HepG2 (cell line): ENCODE results near the gene OTOP3. TPM values are rescaled to one million over a fixed set of nuclear protein-coding genes. Genes with fewer than 3 reads are reported as not detected.

Experiments used
- POGZ ChIP-seq: sonication (generic); formaldehyde crosslinking; IDR thresholded peaks from 2 replicates; pipeline ENCODE4 v1.4.0; 2020; ENCODE audit warnings: mild to moderate bottlenecking, missing genetic modification reagents
- PTBP1 ChIP-seq: fragments of 200-400 bp; formaldehyde crosslinking; IDR thresholded peaks from 2 replicates; pipeline ENCODE4 v1.6.1; 2018; ENCODE audit warnings: low read length, low read depth; ENCODE audit not compliant: poor library complexity, severe bottlenecking
- SALL2 ChIP-seq: sonication (generic); formaldehyde crosslinking; IDR thresholded peaks from 2 replicates; pipeline ENCODE4 v1.8.1; 2023; ENCODE audit warnings: mild to moderate bottlenecking, missing genetic modification reagents, inconsistent platforms
- THAP11 ChIP-seq: IDR thresholded peaks from 2 replicates; pipeline ENCODE4 v1.6.1; 2016; ENCODE audit warnings: missing biosample characterization, missing genetic modification reagents
- ZNF10 ChIP-seq: sonication (generic); formaldehyde crosslinking; IDR thresholded peaks from 2 replicates; pipeline ENCODE4 v1.4.0; 2020; ENCODE audit warnings: mild to moderate bottlenecking, low read depth, missing genetic modification reagents, borderline replicate concordance
- ZNF30 ChIP-seq: sonication (generic); formaldehyde crosslinking; IDR thresholded peaks from 2 replicates; pipeline ENCODE4 v1.5.0; 2020; ENCODE audit warnings: mild to moderate bottlenecking, missing genetic modification reagents
- ZNF496 ChIP-seq: sonication (generic); formaldehyde crosslinking; IDR thresholded peaks from 2 replicates; pipeline ENCODE4 v1.8.1; 2023; ENCODE audit warnings: mild to moderate bottlenecking, moderate library complexity, missing genetic modification reagents; ENCODE audit not compliant: insufficient replicate concordance
- ZNF570 ChIP-seq: sonication (generic); formaldehyde crosslinking; IDR thresholded peaks from 2 replicates; pipeline ENCODE4 v1.4.0; 2020; ENCODE audit warnings: mild to moderate bottlenecking, missing genetic modification reagents, borderline replicate concordance
- ZNF841 ChIP-seq: sonication (generic); formaldehyde crosslinking; IDR thresholded peaks from 2 replicates; pipeline ENCODE4 v1.8.1; 2023; ENCODE audit warnings: missing genetic modification reagents, borderline replicate concordance
- ZNF879 ChIP-seq: sonication (generic); formaldehyde crosslinking; IDR thresholded peaks from 2 replicates; pipeline ENCODE4 v1.8.1; 2023; ENCODE audit warnings: missing genetic modification reagents
- polyA plus RNA-seq, 8 experiments: library from polyadenylated mRNA; depleted of rRNA in 3 of 8; stranded (reverse) in 7 of 8; unstranded in 1 of 8; fragments of >200 nt; fragmentation: Illumina TruSeq in 4 of 8; extraction: Trizol in 4 of 8; gene quantifications; 2 replicates each; pipeline versions ENCODE4 v1.2.1 to v1.2.3, GENCODE V29; 2011 to 2016; ENCODE audit warnings: low read depth in 4 of 8, missing spikeins in 1 of 8, mixed read lengths in 1 of 8; ENCODE audit not compliant: insufficient read depth in 1 of 8
- total RNA-seq, 5 experiments: library from RNA; depleted of rRNA; stranded (reverse); fragments of >200 nt; fragmentation: Illumina TruSeq; extraction: Trizol; gene quantifications; 2 replicates each; pipeline ENCODE4 v1.2.3, GENCODE V29; 2016; ENCODE audit warnings: low read depth in 1 of 5
- TF ChIP-seq, protein P1 (sequence below): IDR thresholded peaks from 2 replicates; pipeline ENCODE4 v1.4.0; 2020; ENCODE audit warnings: mild to moderate bottlenecking, missing genetic modification reagents
- TF ChIP-seq, protein P2 (sequence below): sonication (generic); formaldehyde crosslinking; IDR thresholded peaks from 2 replicates; pipeline ENCODE4 v1.4.0; 2020; ENCODE audit warnings: missing genetic modification reagents
- TF ChIP-seq, protein P3 (sequence below): sonication (generic); formaldehyde crosslinking; IDR thresholded peaks from 2 replicates; pipeline ENCODE4 v1.5.0; 2020; ENCODE audit warnings: mild to moderate bottlenecking, missing genetic modification reagents, borderline replicate concordance
- TF ChIP-seq, protein P4 (sequence below), 2 experiments: sonication (generic) in 1 of 2; formaldehyde crosslinking in 1 of 2; IDR thresholded peaks; 2 replicates each; pipeline versions ENCODE4 v1.4.0 to v1.6.1; 2016 to 2020; ENCODE audit warnings: borderline replicate concordance in 1 of 2, low read depth in 1 of 2, mild to moderate bottlenecking in 1 of 2, missing genetic modification reagents in 1 of 2
- TF ChIP-seq, protein P5 (sequence below): sonication (generic); formaldehyde crosslinking; IDR thresholded peaks from 2 replicates; pipeline ENCODE4 v1.5.0; 2020; ENCODE audit warnings: missing genetic modification reagents

OTOP3 gene
- total and polyA plus RNA-seq, 2 of the 13 experiments (the other 11 are each of a cell fraction or from before 2014, with no cell fraction given): not detected

DNA sequence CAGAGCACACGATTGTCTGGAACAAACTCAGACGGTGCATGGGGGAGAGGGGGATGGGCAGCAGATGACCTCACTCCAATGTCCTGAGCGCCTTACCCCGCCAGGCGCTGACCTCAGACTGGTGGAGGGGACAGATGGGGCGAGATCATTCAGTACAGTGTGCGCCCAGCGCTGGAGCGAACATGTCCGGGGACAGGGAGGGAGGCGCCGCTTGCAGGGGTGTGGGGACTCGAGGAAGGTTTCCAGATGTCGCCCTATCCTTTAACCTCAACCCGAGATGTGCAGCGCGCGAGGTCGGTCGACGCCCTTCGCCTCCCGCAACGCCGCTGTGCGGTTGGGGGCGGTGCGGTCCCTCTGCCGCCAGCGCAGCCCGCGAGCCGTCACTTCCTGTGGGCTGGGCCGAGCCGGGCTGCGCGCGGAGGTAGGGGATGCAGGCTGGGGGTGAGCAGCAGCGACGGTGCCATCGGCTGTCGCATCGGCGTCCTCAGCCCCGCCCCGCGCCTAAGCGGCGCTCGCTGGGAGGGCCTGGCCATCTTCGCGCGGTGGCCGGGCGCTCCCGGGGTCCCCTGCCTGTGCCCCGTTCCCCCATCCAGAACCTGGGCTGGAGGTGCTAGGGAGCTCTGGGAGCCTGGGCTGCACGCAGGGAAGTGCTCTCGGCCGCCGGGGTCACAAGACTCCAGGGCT lies 46.4 kb downstream of the OTOP3 start (continued):
- TF ChIP-seq, protein P1, sequence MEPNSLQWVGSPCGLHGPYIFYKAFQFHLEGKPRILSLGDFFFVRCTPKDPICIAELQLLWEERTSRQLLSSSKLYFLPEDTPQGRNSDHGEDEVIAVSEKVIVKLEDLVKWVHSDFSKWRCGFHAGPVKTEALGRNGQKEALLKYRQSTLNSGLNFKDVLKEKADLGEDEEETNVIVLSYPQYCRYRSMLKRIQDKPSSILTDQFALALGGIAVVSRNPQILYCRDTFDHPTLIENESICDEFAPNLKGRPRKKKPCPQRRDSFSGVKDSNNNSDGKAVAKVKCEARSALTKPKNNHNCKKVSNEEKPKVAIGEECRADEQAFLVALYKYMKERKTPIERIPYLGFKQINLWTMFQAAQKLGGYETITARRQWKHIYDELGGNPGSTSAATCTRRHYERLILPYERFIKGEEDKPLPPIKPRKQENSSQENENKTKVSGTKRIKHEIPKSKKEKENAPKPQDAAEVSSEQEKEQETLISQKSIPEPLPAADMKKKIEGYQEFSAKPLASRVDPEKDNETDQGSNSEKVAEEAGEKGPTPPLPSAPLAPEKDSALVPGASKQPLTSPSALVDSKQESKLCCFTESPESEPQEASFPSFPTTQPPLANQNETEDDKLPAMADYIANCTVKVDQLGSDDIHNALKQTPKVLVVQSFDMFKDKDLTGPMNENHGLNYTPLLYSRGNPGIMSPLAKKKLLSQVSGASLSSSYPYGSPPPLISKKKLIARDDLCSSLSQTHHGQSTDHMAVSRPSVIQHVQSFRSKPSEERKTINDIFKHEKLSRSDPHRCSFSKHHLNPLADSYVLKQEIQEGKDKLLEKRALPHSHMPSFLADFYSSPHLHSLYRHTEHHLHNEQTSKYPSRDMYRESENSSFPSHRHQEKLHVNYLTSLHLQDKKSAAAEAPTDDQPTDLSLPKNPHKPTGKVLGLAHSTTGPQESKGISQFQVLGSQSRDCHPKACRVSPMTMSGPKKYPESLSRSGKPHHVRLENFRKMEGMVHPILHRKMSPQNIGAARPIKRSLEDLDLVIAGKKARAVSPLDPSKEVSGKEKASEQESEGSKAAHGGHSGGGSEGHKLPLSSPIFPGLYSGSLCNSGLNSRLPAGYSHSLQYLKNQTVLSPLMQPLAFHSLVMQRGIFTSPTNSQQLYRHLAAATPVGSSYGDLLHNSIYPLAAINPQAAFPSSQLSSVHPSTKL (CRISPR knock-in tag): peak; percentile 72
- TF ChIP-seq ZNF570 (CRISPR knock-in tag): no peak; the same call in 1 of the 2 replicates
- TF ChIP-seq ZNF496 (CRISPR knock-in tag): no peak
- TF ChIP-seq POGZ (CRISPR knock-in tag): peak; percentile 79; the same call in 1 of the 2 replicates
- peak; percentile 87; the same call in 1 of the 2 replicates for TF ChIP-seq ZNF879 (CRISPR knock-in tag)
- 0 out of 2 replicates have a peak, but pooled peaks have one; percentile 72 for TF ChIP-seq ZNF30 (CRISPR knock-in tag)
- TF ChIP-seq, protein P2, sequence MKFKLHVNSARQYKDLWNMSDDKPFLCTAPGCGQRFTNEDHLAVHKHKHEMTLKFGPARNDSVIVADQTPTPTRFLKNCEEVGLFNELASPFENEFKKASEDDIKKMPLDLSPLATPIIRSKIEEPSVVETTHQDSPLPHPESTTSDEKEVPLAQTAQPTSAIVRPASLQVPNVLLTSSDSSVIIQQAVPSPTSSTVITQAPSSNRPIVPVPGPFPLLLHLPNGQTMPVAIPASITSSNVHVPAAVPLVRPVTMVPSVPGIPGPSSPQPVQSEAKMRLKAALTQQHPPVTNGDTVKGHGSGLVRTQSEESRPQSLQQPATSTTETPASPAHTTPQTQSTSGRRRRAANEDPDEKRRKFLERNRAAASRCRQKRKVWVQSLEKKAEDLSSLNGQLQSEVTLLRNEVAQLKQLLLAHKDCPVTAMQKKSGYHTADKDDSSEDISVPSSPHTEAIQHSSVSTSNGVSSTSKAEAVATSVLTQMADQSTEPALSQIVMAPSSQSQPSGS (CRISPR knock-in tag): peak; percentile 57; the same call in 1 of the 2 replicates
- no peak for TF ChIP-seq ZNF841 (CRISPR knock-in tag)
- peak; percentile 92 for TF ChIP-seq SALL2 (CRISPR knock-in tag)
- TF ChIP-seq, protein P3, sequence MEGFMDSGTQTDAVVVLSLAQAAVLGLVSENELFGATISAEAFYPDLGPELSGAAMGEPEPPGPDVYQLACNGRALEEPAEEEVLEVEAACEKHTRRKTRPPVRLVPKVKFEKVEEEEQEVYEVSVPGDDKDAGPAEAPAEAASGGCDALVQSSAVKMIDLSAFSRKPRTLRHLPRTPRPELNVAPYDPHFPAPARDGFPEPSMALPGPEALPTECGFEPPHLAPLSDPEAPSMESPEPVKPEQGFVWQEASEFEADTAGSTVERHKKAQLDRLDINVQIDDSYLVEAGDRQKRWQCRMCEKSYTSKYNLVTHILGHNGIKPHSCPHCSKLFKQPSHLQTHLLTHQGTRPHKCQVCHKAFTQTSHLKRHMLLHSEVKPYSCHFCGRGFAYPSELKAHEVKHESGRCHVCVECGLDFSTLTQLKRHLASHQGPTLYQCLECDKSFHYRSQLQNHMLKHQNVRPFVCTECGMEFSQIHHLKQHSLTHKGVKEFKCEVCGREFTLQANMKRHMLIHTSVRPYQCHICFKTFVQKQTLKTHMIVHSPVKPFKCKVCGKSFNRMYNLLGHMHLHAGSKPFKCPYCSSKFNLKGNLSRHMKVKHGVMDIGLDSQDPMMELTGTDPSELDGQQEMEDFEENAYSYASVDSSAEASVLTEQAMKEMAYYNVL (CRISPR knock-in tag): peak; percentile 82
- peak; percentile 84 for TF ChIP-seq THAP11
- TF ChIP-seq ZNF10: no peak
- TF ChIP-seq, protein P4, sequence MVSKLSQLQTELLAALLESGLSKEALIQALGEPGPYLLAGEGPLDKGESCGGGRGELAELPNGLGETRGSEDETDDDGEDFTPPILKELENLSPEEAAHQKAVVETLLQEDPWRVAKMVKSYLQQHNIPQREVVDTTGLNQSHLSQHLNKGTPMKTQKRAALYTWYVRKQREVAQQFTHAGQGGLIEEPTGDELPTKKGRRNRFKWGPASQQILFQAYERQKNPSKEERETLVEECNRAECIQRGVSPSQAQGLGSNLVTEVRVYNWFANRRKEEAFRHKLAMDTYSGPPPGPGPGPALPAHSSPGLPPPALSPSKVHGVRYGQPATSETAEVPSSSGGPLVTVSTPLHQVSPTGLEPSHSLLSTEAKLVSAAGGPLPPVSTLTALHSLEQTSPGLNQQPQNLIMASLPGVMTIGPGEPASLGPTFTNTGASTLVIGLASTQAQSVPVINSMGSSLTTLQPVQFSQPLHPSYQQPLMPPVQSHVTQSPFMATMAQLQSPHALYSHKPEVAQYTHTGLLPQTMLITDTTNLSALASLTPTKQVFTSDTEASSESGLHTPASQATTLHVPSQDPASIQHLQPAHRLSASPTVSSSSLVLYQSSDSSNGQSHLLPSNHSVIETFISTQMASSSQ (IDR thresholded peaks at IDR 0.05; ENCODE audit: low read depth): no peak
- TF ChIP-seq, protein P4 (CRISPR knock-in tag; IDR thresholded peaks at IDR 0.05; ENCODE audit: borderline replicate concordance): peak; percentile 78
- peak; percentile 37 for TF ChIP-seq PTBP1
- TF ChIP-seq, protein P5, sequence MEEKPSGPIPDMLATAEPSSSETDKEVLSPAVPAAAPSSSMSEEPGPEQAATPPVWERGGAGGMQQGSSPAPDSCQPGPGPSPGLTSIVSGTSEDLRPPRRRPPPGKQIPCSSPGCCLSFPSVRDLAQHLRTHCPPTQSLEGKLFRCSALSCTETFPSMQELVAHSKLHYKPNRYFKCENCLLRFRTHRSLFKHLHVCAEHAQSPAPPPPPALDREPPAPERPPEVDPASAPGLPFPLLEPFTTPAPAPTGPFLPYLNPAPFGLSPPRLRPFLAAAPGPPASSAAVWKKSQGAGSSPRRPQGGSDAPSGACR (CRISPR knock-in tag): peak; percentile 91
